Measurements from ENCODE around the gene SLC26A8.
"Not testable (repeated sequence)": the region's sequence is repeated elsewhere in the genome, so short reads cannot be mapped to it uniquely, and the experiment has no call there.

SLC26A8 gene

GRCh38 chr6:35909571-35909970, 114.9 kb downstream of the SLC26A8 start:
- peak; percentile 32 for DNase-seq

DNA sequence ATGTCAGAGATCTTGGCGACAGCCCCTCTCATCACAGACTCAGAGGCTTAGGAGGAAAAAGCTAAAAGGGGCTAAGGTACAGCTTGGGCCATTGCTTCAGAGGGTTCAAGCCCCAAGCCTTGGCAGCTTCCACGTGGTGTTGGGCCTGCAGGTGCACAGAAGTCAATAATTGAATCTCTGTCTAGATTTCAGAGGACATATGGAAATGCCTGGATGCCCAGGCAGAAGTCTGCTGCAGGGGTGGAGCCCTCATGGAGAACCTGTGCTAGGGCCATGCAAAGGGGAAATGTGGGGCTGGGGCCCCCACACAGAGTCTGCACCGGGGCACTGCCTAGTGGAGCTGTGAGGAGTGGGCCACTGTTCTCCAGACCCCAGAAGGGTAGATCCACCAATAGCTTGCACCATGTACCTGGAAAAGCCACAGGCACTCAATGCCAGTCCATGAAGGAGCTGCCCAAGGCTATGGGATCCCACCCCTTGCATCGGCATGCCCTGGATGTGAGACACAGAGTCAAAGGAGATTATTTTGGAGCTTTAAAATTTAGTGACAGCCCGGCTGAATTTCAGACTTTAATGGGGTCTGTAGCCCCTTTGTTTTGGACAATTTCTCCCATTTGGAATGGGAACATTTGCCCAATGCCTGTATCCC, 115.6 kb downstream of the SLC26A8 start:
- not testable (repeated sequence) for DNase-seq

GRCh38 chr6:35907750-35908149, 116.7 kb downstream of the SLC26A8 start:
- DNase-seq, result peak; percentile 34

DNA sequence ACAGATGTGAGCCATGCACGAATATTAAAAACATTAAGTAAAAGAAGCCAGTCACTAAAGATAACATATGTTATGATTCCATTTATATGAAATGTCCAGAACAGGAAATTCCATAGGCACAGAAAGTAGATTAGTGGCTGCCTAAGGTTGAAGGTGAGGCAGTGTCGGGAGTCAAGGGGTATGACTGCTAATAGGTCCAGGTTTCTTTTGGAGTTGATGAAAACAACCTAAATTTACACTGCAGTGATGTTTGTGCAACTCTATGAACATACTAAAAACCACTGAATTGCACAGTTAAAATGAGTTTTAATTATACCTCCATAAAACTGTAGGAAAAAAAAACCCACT, 118.0 kb downstream of the SLC26A8 start:
- no peak for DNase-seq

DNA sequence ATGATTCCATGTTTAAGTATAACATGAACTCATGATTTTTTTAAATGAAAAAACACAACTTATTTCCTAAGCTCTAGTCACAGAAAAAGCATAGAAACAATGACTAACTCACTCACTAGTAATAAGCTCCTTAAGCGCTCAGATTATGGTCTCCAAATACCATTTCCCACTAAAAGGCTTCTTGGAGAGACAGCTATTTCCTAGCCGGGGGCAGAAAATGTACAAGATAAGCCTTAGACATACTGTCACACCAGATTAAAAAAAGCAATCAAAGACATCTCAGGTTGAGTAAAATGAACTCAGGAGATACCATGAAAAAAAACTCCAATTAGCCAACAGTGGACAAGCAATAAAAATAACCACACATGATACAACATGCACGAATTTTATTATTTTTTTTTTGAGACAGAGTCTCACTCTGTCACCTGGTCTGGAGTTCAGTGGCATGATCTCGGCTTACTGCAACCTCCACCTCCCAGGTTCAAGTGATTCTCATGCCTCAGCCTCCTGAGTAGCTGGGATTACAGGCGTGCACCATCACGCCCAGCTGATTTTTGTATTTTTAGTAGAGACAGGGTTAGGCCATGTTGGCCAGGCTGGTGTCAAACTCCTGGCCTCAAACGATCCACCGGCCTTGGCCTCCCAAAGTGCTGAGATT, 118.5 kb downstream of the SLC26A8 start:
- no peak for DNase-seq

DNA sequence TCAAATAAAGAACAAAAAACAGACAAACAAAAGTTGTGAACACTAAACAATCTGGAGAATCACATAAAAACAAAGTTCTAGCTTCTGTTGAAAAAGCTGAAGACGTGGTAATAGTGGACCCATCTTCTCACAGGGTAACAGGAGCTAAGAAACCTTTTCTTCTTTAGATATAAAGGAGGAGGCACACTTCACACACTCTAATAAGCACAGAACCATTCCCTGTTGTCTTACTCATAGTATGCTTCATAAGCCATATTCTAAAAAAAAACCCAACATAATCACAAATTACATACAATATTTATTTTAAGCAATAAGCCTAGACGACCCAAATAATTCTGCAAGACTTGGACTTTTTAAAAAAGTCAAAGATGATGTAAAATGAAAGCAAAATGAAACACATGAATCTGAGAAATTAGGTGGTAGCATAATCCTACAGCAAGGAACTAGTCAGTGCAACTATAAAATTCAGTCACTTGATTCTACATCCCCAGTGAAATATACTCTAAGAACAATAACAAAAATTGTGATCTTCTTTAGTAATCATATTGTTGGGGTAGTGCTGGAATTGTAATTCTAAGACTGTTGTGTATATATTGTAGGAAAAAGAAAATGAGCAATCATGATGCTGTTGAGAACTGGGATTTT, 119.2 kb downstream of the SLC26A8 start:
- DNase-seq, result no peak

DNA sequence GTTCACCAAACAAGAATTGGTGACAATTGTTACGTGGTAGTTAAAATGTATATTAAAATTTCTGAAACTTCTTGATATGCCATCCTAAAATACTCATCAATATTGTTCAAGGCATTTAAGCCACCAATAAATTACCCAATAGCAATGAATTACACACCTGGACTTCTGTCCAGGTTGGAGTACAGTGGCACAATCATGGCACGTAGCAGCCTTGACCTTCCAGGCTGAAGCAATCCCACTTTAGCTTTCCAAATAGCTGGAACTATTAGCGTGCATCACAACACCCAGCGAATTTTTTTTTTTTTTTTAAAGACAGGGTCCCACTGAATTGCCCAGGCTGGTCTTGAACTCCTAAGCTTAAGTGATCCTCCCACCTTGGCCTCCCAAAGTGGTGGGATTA, 120.8 kb downstream of the SLC26A8 start:
- no peak for DNase-seq

- DNase-seq, result no peak
Observed at GRCh38 chr6:35900448-35900847, 124.0 kb downstream of the SLC26A8 start.

- DNase-seq, result no peak
Observed at GRCh38 chr6:35898003-35898402, 126.4 kb downstream of the SLC26A8 start.

- DNase-seq, result no peak
Observed at GRCh38 chr6:35897486-35897885, 127.0 kb downstream of the SLC26A8 start.

DNA sequence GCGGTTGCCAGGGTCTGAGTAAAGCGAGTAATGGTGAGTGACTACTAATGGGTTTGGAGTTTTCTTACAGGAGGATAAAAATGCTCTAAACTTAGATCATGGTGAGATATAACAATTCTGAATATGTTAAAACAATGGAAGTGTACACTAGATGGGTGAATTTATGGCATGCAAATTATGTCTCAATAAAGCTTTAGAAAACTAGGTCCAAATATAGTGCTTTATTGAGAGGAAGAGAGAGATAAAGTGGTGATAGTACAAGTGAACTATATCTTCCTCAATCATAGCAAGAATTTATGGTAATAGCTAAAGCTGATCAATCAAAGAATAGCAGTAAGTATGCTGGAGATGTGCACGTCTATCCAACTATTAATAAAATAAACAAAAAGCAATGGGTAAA, 127.4 kb downstream of the SLC26A8 start:
- DNase-seq, result no peak

DNA sequence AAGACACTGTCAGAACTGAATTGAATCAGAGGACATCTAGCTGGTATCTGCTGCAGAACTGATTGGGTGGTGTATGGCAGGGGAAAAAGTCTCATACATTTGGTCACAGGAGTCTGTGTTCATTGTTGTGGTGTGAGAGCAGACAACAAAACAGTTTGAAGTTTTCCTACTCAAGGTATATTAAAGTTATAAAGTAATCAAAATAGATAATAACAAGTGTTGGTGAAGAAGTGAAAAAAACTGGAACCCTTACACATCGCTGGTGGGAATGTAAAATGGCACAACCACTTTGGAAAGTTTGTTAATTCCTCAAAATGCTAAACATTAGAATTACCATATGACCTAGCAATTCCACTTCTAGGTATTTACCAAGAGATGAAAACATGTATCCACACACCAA, 128.2 kb downstream of the SLC26A8 start:
- no peak for DNase-seq

DNA sequence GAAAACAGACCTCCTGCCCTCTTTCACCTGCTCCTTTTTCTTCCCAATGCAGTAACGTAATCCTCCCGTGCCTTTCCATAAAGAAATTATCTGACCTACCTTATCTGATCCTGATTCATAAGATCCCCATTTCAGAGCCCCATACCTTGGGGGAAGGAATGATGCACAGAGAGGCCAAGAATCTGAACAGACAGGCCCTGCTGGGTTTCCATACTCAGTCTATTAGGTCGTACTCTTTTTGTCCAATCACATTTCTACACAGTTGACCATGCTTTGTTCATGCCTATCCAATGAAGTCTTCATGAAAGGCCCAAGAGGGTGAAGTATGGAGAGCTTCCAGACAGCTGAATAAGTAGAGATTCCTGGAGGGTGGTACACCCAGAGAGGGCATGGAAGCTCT, 128.9 kb downstream of the SLC26A8 start:
- no peak for DNase-seq

- no peak for DNase-seq
Observed at GRCh38 chr6:35894776-35895175, 129.7 kb downstream of the SLC26A8 start.

Measured in MV-4-11 (cell line).